Measurements from ENCODE around the gene TBC1D5.

DNA sequence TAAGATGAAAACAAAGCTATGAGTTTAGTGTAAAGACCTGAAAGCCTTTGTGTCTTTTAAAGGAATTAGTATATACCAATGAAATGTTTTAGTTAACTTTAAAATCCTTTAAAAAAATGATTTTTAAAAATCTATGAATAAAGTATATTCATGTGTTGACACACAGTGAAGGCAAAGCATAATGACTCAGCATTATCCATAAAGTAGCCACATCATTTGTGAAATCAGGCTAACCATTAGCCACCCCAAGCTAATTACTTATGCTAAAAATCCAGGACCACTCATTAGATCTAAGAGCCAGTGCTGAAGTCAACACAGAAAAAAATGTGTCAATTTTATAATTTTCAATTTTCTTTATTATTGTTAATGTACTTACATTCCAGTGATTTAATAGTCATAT is 310.2 kb downstream of the TBC1D5 start:
- no peak for TF ChIP-seq GATA3 (IDR thresholded peaks at IDR 0.05; ENCODE audit: low read depth, low read length)
- TF ChIP-seq GATA2 (IDR thresholded peaks at IDR 0.05; ENCODE audit: low read depth, low read length), result no peak
